ENCODE data around the gene FOXRED2.
A peak's percentile ranks its signal among the peaks of the same experiment; 100 is the strongest.
"Not testable (repeated sequence)": the region's sequence is repeated elsewhere in the genome, so short reads cannot be mapped to it uniquely, and the experiment has no call there.

Gene FOXRED2

GRCh38 chr22:36533320-36533719 is 26.5 kb upstream of the FOXRED2 start:
- H3K27me3 Mint-ChIP-seq: not testable (repeated sequence)

GRCh38 chr22:36532466-36532865 is 25.6 kb upstream of the FOXRED2 start:
- no peaks in the 10 kb centered on the region for H3K27me3 Mint-ChIP-seq
- no peak for DNase-seq
- no peak overlapping the region for H3K4me3 Mint-ChIP-seq
- H3K36me3 Mint-ChIP-seq (ENCODE audit: low read depth): peaks cover 18% of the 10 kb centered on the region
- peaks cover 7% of the 10 kb centered on the region for H3K4me1 Mint-ChIP-seq (ENCODE audit: low read depth)
- no peak overlapping the region for H3K27ac Mint-ChIP-seq
- H3K9me3 Mint-ChIP-seq: no peaks in the 10 kb centered on the region

More at GRCh38 chr22:36533320-36533719, 26.5 kb upstream of the FOXRED2 start:
- H3K27ac Mint-ChIP-seq; DNase-seq; H3K4me1 Mint-ChIP-seq (ENCODE audit: low read depth); H3K4me3 Mint-ChIP-seq; H3K36me3 Mint-ChIP-seq (ENCODE audit: low read depth); H3K9me3 Mint-ChIP-seq: not testable (repeated sequence)

GRCh38 chr22:36528795-36529751 is 22.2 kb upstream of the FOXRED2 start, which contains the start of gene EIF3D:
Gene EIF3D, minus strand, starts transcription at chr22:36529166. Its CDS starts 3,045 bp downstream, at chr22:36526121.
- H3K4me1 Mint-ChIP-seq (ENCODE audit: low read depth): peaks cover 32% of the 10 kb centered on the region
- H3K4me3 Mint-ChIP-seq: peak within 1 kb of the TSS; percentile 94
- peaks cover 52% of the 10 kb centered on the region for H3K36me3 Mint-ChIP-seq (ENCODE audit: low read depth)
- DNase-seq: peak; percentile 99
- H3K9me3 Mint-ChIP-seq: no peaks in the 10 kb centered on the region
- peak within 1 kb of the TSS; percentile 99 for H3K27ac Mint-ChIP-seq
- no peaks in the 10 kb centered on the region for H3K27me3 Mint-ChIP-seq

GRCh38 chr22:36528341-36528740 is 21.5 kb upstream of the FOXRED2 start:
- Mint-ChIP-seq H3K27me3 (no peaks in the 10 kb centered on the region), H3K4me1 (ENCODE audit: low read depth) (peaks cover 35% of the 10 kb centered on the region), H3K4me3 (peak overlapping the region; percentile 94), H3K36me3 (ENCODE audit: low read depth) (peaks cover 59% of the 10 kb centered on the region), H3K9me3 (no peaks in the 10 kb centered on the region), H3K27ac (peak overlapping the region; percentile 99)
- no peak for DNase-seq

- H3K27ac Mint-ChIP-seq: peak overlapping the region; percentile 74
- no peaks in the 10 kb centered on the region for H3K27me3 Mint-ChIP-seq
These were observed 15.8 kb upstream of the FOXRED2 start for GRCh38 chr22:36522662-36523061.

GRCh38 chr22:36520423-36520822 is 13.6 kb upstream of the FOXRED2 start:
- H3K27me3 Mint-ChIP-seq: no peaks in the 10 kb centered on the region
- DNase-seq: no peak
- no peaks in the 10 kb centered on the region for H3K9me3 Mint-ChIP-seq
- H3K4me3 Mint-ChIP-seq: no peak overlapping the region
- H3K4me1 Mint-ChIP-seq (ENCODE audit: low read depth): peaks cover 12% of the 10 kb centered on the region
- peak overlapping the region; percentile 64 for H3K27ac Mint-ChIP-seq
- peaks cover 100% of the 10 kb centered on the region for H3K36me3 Mint-ChIP-seq (ENCODE audit: low read depth)

More at GRCh38 chr22:36522662-36523061, 15.8 kb upstream of the FOXRED2 start:
- no peak for DNase-seq
- H3K9me3 Mint-ChIP-seq: no peaks in the 10 kb centered on the region
- H3K4me3 Mint-ChIP-seq: no peak overlapping the region
- peaks cover 29% of the 10 kb centered on the region for H3K4me1 Mint-ChIP-seq (ENCODE audit: low read depth)
- peaks cover 100% of the 10 kb centered on the region for H3K36me3 Mint-ChIP-seq (ENCODE audit: low read depth)

- not testable (repeated sequence) for H3K9me3 Mint-ChIP-seq, DNase-seq, H3K4me3 Mint-ChIP-seq, H3K27me3 Mint-ChIP-seq
- Mint-ChIP-seq H3K27ac (peak overlapping the region; percentile 14), H3K4me1 (ENCODE audit: low read depth) (peaks cover 11% of the 10 kb centered on the region), H3K36me3 (ENCODE audit: low read depth) (peaks cover 99% of the 10 kb centered on the region)
These were observed 13.1 kb upstream of the FOXRED2 start for GRCh38 chr22:36519906-36520305.

- Mint-ChIP-seq H3K27ac (peak overlapping the region; percentile 30), H3K4me3 (no peak overlapping the region), H3K9me3 (no peaks in the 10 kb centered on the region), H3K27me3 (no peaks in the 10 kb centered on the region), H3K36me3 (ENCODE audit: low read depth) (peaks cover 97% of the 10 kb centered on the region), H3K4me1 (ENCODE audit: low read depth) (peaks cover 10% of the 10 kb centered on the region)
- no peak for DNase-seq
These were observed 7.9 kb upstream of the FOXRED2 start for GRCh38 chr22:36514766-36515165.

- Mint-ChIP-seq H3K36me3 (ENCODE audit: low read depth) (peaks cover 82% of the 10 kb centered on the region), H3K4me3 (no peak overlapping the region), H3K27ac (peak overlapping the region; percentile 54), H3K9me3 (no peaks in the 10 kb centered on the region), H3K27me3 (no peaks in the 10 kb centered on the region), H3K4me1 (ENCODE audit: low read depth) (peaks cover 17% of the 10 kb centered on the region)
- no peak for DNase-seq
These were observed 6.2 kb upstream of the FOXRED2 start for GRCh38 chr22:36512991-36513390.

- no peak for DNase-seq
- Mint-ChIP-seq H3K4me3 (no peak overlapping the region), H3K27ac (peak overlapping the region; percentile 54), H3K27me3 (no peaks in the 10 kb centered on the region), H3K9me3 (no peaks in the 10 kb centered on the region), H3K36me3 (ENCODE audit: low read depth) (peaks cover 76% of the 10 kb centered on the region), H3K4me1 (ENCODE audit: low read depth) (peaks cover 21% of the 10 kb centered on the region)
These were observed 5.5 kb upstream of the FOXRED2 start for GRCh38 chr22:36512333-36512732.

- H3K9me3 Mint-ChIP-seq: no peaks in the 10 kb centered on the region
- peaks cover 65% of the 10 kb centered on the region for H3K36me3 Mint-ChIP-seq (ENCODE audit: low read depth)
- peak; percentile 51 for DNase-seq
- H3K4me1 Mint-ChIP-seq (ENCODE audit: low read depth): peaks cover 28% of the 10 kb centered on the region
- peak overlapping the region; percentile 63 for H3K27ac Mint-ChIP-seq
- H3K27me3 Mint-ChIP-seq: no peaks in the 10 kb centered on the region
- H3K4me3 Mint-ChIP-seq: no peak overlapping the region
These were observed 4.4 kb upstream of the FOXRED2 start for GRCh38 chr22:36510966-36511881.

GRCh38 chr22:36510384-36510783 is 3.5 kb upstream of the FOXRED2 start:
- H3K27me3 Mint-ChIP-seq: no peaks in the 10 kb centered on the region
- peak overlapping the region; percentile 63 for H3K27ac Mint-ChIP-seq
- peaks cover 61% of the 10 kb centered on the region for H3K36me3 Mint-ChIP-seq (ENCODE audit: low read depth)
- no peak overlapping the region for H3K4me3 Mint-ChIP-seq
- peaks cover 29% of the 10 kb centered on the region for H3K4me1 Mint-ChIP-seq (ENCODE audit: low read depth)
- no peaks in the 10 kb centered on the region for H3K9me3 Mint-ChIP-seq
- no peak for DNase-seq

- H3K4me3 Mint-ChIP-seq: peak overlapping the region; percentile 75
- no peak for DNase-seq
- H3K9me3 Mint-ChIP-seq: no peaks in the 10 kb centered on the region
- peaks cover 52% of the 10 kb centered on the region for H3K36me3 Mint-ChIP-seq (ENCODE audit: low read depth)
- peaks cover 36% of the 10 kb centered on the region for H3K4me1 Mint-ChIP-seq (ENCODE audit: low read depth)
- H3K27ac Mint-ChIP-seq: peak overlapping the region; percentile 76
- H3K27me3 Mint-ChIP-seq: no peaks in the 10 kb centered on the region
These were observed 724 bp upstream of the FOXRED2 start for GRCh38 chr22:36507518-36508010.

GRCh38 chr22:36505998-36506635 is 723 bp downstream of the FOXRED2 start:
- H3K27me3 Mint-ChIP-seq: no peaks in the 10 kb centered on the region
- H3K36me3 Mint-ChIP-seq (ENCODE audit: low read depth): peaks cover 44% of the 10 kb centered on the region
- DNase-seq: no peak
- peak overlapping the region; percentile 75 for H3K4me3 Mint-ChIP-seq
- H3K9me3 Mint-ChIP-seq: no peaks in the 10 kb centered on the region
- H3K27ac Mint-ChIP-seq: peak overlapping the region; percentile 87
- peaks cover 30% of the 10 kb centered on the region for H3K4me1 Mint-ChIP-seq (ENCODE audit: low read depth)
